IMR-90 (cell line): ENCODE data around the gene NDUFA3.

Experiments used
- CEBPB ChIP-seq: IDR thresholded peaks from 2 replicates; pipeline ENCODE4 v1.6.1; 2012; ENCODE audit warnings: low read depth, low read length, improper control_type of control experiment
- CTCF ChIP-seq: conservative IDR thresholded peaks from 2 replicates; pipeline ENCODE4 v1.5.1; 2012; ENCODE audit warnings: mild to moderate bottlenecking, low read depth, low read length, improper control_type of control experiment
- FOS ChIP-seq: fragments of 150-350 bp; IDR thresholded peaks from 2 replicates; pipeline ENCODE4 v1.6.1; 2016; ENCODE audit warnings: low read depth, low read length
- NFE2L2 ChIP-seq: fragments of 150-350 bp; IDR thresholded peaks from 2 replicates; pipeline ENCODE4 v1.6.1; 2016; ENCODE audit warnings: low read depth, mild to moderate bottlenecking, low read length
- POLR2A ChIP-seq: IDR thresholded peaks from 2 replicates; pipeline ENCODE4 v1.6.1; 2012; ENCODE audit warnings: mild to moderate bottlenecking, low read depth, low read length
- RCOR1 ChIP-seq: IDR thresholded peaks from 2 replicates; pipeline ENCODE4 v1.6.1; 2012; ENCODE audit warnings: mild to moderate bottlenecking, low read length, improper control_type of control experiment; ENCODE audit not compliant: insufficient replicate concordance

- TF ChIP-seq CTCF (no peak), POLR2A (no peak), FOS (no peak), NFE2L2 (no peak), CEBPB (no peak), RCOR1 (no peak)
Measured at GRCh38 chr19:54107876-54108490, 5.3 kb downstream of the NDUFA3 start.
